OCI-M2 (cell line): ENCODE measurements around the gene CPT2.
"Not testable (repeated sequence)": the region's sequence is repeated elsewhere in the genome, so short reads cannot be mapped to it uniquely, and the experiment has no call there.

Experiments used
- DNase-seq: peaks from one replicate; lab custom pipeline; 2025; ENCODE audit not compliant: unreplicated experiment; lab: John Stamatoyannopoulos, UW

The CPT2 gene

DNA sequence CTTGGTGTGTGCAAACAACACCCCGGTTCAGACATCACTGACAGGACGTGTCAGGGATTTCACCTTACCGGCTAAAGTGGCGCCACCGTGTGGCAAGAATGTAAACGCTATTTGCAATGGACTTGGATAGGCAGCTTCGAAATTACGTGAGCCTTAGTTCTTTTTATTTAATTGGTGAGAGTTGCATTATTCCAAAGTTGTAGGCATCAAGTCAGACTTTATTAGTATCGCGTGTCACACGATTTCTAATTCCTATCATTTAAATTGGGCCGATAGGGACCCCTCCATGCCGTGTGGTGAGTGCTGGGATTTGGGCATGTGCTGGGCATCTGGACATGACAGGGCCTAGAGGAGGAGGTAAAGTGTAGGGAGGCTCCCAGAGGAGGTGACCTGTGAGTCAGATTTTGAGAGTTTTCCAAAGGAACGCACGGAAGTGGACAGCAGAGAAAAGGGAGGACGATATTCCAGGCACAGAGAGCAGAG is 14.5 kb upstream of the CPT2 start:
- no peak for DNase-seq

DNA sequence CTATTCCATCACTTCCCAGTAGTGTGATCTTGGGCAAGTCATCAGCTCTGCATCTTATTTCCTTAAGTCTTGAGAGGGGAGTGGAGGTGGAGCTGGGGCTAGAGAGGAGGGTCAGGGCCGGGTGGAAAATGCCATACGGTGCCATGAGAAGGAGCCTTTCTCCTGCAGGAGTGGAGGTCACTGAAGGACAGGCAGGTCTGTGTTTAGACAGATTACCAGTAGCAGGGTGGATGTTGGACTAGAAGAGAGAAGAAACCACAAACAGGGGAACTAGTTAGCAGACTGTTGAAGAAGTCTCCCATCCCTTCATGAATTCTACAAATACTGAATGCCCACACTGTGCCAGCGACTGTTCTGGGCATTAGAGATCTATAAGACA is 13.9 kb upstream of the CPT2 start:
- DNase-seq: no peak

DNA sequence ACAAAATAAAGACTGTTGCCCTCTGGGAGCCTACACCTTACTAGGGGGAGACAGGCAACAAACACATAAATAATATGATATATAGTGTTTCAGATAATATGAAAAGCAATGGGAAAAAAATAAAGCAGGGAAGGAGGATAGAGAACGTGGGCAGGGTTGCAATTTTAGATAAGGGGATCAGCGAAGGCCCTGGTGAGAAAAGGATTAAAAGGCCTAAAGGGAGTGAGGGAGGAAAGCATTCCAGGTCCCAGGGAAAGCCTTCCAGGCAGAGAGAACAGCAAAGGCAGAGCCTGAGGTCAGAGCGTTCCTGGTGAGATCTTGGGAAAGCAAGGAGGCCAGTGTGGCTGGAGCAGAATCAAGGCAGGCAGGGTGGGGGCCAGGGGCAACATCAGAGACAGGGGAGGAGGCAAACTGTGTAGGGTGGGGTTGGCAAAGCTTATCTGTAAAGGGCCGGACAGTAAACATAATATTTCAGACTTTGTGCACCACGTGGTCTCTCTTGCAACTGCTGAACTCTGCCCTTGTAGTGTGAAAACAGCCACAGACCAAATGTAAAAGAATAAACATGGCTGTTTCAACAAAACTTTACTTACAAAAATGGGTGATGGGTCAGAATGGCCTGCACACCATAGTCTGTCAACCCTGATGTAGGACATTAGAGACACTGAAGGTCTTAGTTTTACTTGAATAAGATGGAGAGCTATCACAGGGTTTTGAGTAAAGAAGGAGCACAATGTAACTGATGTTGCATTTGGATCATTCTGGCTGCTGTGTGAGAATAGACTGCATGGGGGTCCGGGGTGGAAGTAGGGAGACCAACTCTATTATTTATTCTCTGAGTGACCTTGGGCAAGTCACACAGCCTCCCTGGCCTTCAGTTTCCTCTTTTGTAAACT is 13.3 kb upstream of the CPT2 start:
- no peak for DNase-seq

DNA sequence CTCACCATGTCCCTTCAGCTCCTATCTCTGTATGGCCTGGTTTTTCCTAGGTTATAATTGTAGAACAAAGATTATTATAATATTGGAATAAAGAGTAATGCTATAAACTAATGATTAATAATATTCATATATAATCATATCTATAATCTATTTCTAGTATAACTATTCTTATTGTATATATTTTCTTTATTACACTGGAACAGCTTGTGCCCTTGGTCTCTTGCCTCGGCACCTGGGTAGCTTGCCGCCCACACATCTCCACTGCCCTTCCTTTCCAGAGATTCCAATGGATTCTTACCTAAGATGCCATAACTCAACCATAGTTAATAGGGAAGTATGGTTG is 10.7 kb upstream of the CPT2 start:
- not testable (repeated sequence) for DNase-seq

DNA sequence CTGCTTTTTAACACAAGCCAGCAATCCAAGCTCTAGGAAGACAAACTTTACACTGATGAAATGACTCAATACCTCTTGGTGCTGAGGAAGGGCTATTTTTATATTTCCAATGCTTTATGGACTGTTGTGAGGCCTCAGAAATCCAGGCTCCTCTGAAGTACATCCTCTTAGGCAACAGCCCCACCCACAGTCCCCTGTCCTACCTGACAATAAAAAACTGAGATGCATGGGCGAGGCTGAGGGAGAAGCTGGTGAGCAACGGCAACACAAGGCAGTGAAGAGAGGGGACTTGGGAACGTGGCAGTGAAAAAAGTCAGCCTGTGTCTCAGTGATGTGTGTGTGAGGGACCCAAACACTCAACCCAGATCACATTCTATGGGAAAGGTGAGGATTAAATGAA is 10.1 kb upstream of the CPT2 start:
- DNase-seq: no peak

DNA sequence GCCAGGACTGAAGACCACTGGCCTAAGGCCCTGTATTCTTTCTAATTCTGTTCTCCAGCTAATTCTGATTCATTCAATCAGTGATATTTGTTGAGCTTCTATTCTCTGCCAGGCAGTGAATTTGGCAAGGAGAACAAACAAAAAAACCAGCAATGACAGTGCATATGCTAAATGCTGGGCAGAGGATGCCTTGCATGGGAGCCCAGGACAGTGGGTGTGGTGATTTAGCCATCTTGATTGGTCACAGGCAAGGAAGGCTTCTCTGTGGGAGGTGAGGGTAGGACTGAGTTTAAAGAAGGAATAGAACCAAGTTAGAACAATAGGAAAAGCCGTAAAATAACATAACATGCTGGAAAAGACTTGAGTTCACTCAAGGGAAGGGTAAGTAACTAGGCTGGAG is 9.2 kb upstream of the CPT2 start:
- no peak for DNase-seq

DNA sequence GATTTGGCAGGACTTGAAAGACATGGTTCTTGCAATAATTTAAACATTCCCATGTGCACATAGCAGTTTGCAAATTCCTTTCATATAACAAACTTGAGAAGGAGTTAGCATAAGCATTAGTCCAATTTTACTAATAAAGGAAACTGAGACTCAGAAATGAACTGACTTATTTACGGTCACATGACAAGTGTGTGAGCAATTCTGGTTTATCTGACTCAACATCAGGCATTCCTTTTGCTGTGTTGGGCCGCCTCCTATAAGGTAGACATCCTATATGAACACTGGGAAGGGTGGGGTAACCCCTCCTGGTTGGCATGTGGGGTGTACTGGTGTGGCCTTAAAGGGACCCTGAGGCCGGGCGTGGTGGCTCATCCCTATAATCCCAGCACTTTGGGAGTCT is 8.5 kb upstream of the CPT2 start:
- DNase-seq: no peak

DNA sequence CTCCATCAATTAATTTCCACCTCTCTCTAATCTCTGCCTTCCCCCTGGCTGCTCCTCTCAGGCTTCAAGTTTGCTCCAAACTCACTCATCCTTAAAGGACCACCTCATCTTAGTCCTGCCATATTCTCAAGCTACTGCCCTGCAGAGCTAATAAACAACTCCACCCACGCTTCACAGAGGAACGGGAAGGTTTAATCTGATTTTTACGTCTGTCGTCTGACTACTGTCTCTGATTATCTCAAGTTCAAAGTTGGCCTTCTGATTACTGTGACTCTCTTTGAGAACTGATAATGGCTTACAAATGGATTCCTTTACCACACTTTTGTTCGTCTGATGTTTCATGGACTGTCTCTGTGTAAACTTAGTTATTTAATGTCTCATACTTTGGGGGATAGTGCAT is 7.6 kb upstream of the CPT2 start:
- no peak for DNase-seq

DNA sequence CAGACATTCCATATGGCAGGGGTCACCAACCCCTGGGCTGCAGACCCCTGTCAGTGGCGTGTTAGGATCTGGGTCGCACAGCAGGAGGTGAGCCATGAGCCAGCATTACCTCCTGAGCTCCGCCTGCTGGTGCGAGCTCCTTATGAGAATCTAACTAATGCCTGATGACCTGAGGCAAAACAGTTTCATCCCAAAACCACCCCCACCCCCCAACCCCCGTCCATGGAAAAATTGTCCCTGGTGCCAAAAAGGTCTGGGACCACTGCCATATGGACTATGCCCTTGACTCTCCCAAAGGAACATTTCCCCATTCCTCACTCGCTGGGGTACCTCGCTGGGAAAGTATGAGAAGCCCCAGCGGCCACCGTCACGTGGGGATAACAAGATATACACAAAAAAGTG is 6.4 kb upstream of the CPT2 start:
- no peak for DNase-seq

DNA sequence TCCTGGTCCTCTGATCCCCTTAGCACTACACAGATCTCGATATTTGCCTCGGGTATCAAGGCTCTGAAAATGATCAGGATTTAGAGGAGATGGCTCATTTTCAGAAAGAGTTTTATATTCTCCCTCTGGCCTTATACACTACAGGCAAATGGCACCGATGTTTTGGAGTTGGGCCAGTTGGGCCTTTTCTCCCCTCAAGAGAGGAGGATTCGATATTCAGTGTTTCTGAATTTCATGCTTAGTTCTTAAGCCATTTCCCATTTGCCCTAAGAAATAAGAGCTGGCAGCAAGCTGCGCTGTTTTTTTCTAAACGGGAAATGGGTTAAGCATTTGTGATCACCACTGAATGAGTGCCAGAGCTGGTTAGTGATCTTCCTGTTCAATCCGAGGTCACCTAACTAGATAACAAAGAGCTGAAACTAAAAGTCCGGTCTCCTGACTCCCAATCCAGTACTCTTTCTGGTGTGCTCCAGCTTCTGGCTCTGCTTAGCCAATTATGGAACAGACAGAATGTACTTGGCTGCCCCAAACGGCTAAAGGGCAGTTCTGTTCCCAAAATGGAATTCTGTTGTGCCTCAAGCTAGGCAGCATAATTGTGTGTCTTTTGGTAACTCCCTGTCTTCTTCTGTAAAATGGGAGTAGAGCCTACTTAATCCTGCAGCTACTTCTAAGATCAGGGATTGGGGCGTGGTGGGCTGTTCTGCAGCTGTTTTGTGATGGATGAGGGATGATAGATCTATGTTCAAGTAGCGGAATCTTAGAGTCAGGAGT is 1.2 kb upstream of the CPT2 start:
- no peak for DNase-seq

DNA sequence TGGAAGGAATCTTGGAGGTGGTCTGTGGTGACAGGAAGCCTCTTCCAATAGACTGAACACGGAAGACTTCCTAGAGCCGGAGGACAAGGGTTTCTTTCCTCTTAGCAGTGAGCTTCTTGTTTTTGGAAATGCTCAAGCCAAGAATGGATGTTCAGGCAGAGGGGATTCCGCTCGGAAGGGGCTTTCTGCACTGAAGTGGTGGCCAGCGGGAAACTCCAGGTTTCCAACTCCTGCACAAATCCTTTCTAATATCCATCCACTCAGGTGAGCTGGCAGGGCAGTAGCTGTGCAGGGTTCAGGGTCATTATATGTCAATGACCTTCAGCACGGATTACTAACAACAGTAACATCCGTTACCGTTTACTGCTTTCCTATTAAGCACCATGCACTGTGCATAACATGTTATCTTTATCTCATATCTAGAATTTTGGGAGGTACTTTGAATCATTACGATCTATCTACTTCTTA is 573 bp upstream of the CPT2 start:
- no peak for DNase-seq

DNA sequence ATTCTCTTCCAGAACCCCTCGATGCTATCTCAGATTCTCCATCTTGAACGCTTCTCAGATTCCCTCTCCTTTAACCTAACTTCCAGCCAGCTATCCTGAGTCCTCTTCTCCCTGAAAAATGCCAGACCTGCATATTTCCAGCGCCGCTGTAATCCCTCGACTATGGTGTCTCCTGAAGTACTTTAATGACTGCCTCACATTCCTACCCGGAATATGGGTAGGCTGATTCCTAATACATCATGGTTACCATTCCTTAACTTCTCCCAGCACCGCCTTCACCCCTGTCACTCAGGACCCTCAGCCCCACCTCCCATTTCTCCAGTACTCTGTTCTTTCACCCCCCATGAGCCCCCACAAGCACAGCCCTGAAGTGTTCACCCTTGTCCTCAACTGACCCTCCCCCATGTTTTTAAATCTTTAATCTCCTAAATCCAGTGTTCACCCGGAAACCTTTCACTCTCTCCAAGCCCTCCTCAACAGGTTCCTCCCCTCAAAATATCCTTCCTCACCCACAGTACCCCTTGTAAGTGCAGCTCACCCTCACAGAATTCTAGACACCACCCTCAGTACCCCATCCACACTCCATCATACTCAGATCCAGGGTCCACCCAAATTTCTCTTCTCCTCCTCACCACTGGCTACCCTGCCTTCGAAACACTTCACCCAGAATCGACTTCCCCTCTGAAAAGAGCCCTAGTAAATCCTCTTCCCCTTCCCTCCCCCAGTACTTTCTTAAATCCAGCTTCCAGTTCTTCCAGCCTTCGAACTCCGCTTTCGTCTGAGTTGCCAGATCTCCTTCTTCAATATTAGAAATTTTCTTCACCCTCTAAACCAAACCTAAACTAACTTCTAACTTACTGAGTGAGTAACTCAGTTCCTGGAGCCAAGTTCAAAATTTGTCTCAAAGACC is 922 bp downstream of the CPT2 start:
- no peak for DNase-seq

DNA sequence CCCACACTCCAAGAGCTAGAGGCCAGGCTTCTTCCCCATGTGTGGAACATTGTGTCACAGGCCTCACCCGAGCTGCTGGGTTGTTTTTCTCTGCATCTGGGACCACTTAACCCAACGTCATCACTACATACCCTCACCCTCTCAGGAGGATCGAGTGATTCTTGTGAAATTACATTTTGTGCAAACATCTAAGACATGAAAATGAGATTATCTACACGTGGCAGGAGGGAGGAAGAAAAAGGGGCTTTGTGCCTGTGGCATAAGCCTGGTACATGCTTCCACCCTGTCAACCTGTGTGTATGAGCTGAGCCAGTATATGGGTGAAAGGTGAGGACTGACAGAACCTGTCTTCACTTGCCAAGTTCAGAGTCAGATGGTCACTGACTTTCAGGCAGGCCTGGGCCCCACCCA is 1.6 kb downstream of the CPT2 start:
- no peak for DNase-seq

DNA sequence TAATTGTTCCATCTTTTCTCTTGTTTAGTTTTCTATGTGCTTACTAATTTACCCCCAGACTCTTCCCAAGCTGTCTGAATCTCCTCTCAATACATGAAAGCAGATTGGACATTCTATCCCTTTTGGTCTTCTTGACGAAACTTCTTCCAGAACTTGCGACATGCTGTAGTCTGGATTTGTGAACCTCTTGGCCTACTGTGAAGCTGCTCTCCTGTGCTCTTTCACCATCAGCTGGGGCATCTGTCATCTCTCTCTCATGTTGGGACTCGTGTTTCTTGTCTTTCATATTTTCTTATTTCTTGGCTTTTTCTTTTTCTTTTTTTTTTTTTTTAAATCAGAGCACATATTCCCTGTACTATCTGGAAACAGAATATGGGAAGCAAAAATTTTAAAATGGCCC is 6.8 kb downstream of the CPT2 start:
- DNase-seq: no peak

DNA sequence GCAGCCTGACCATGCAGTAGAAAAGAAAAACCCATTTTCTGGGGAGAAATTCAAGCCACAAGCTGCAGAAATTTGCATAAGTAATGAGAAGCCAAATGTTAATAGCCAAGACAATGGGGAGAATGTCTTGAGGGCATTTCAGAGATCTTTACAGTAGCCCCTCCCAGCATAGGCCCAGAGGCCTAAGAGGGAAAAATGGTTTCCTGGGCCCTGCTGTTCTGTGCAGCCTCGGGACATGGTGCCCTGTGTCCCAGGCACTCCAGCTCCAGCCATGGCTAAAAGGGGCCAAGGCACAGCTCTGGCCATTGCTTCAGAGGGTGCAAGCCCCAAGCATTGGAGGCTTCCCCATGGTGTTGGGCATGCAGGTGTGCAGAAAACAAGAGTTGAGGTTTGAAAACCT is 8.9 kb downstream of the CPT2 start:
- DNase-seq: not testable (repeated sequence)

DNA sequence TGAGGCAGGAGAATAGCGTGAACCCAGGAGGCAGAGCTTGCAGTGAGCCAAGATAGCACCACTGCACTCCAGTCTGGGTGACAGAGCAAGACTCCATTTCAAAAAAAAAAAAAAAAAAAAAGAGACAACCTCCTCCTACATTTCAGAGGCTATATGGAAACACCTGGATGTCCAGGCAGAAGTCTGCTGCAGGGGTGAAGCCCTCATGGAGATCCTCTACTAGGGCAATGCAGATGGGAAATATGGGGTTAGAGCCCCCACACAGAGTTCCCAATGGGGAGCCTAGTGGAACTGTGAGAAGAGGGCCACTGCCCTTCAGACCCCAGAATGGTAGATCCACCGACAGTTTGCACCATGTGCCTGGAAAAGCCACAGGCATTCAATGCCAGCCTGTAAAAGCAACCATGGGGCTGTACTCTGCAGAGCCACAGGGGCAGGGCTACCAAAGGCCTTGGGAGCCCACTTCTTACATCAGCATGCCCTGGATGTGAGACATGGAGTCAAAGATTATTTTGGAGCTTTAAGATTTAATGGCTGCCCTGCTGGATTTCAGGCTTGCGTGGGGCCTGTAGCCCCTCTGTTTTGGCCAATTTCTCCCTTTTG is 9.6 kb downstream of the CPT2 start:
- not testable (repeated sequence) for DNase-seq

DNA sequence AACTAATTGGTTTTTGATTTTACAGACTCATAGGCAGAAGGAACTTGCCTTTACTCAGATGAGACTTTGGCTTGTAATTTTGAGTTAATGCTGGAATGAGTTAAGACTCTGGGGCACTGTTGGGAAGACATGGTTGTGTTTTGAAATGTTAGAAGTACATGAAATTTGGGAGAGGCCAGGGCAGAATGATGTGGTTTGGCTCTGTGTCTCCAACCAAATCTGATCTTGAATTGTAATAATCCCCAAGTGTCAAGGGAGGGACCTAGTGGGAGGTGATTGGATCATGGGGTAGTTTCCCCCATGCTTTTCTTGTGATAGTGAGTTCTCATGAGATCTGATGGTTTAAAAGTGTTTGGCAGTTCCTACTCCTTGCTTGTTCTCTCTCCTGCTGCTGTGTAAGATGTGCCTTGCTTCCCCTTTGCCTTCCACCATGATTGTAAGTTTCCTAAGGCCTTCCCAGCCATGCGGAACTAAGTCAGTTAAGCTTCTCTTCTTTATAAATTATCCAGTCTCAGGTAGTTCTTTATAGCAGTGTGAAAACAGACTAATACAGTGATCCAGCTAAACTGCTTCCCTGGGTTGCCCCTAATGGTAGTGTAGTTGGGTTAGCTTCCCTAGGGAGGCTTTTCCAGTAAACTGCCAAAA is 10.2 kb downstream of the CPT2 start:
- no peak for DNase-seq

DNA sequence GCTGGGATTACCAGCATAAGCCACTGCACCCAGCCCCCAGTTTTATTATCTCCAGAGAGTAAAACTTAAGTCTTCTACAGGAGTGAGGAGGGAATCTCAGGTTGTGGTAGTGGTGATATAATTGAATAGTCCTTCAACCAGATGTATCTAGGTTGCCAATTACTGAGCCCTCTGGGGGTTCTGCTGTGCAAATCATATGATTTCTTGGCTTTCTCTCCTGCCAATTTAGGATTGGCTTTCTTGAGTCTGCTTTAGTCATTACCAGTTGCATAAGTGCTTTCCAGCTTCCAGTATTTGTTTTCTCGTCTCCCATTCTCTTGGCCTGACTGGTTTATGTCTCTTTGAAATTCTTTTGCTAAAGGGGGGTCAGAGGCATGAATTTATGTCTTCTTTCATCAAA is 11.1 kb downstream of the CPT2 start:
- DNase-seq: no peak

DNA sequence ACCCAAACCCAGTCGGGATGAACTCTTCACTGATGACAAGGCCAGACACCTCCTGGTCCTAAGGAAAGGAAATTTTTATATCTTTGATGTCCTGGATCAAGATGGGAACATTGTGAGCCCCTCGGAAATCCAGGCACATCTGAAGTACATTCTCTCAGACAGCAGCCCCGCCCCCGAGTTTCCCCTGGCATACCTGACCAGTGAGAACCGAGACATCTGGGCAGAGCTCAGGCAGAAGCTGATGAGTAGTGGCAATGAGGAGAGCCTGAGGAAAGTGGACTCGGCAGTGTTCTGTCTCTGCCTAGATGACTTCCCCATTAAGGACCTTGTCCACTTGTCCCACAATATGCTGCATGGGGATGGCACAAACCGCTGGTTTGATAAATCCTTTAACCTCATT is 13.7 kb downstream of the CPT2 start:
- DNase-seq: no peak

DNA sequence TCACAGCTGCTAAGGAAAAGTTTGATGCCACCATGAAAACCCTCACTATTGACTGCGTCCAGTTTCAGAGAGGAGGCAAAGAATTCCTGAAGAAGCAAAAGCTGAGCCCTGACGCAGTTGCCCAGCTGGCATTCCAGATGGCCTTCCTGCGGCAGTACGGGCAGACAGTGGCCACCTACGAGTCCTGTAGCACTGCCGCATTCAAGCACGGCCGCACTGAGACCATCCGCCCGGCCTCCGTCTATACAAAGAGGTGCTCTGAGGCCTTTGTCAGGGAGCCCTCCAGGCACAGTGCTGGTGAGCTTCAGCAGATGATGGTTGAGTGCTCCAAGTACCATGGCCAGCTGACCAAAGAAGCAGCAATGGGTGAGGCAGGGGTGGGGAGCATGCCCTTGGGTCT is 14.3 kb downstream of the CPT2 start:
- no peak for DNase-seq
